ENCODE measurements around the gene MAPK11.
A peak's percentile ranks its signal among the peaks of the same experiment; 100 is the strongest.

MAPK11 gene

DNA sequence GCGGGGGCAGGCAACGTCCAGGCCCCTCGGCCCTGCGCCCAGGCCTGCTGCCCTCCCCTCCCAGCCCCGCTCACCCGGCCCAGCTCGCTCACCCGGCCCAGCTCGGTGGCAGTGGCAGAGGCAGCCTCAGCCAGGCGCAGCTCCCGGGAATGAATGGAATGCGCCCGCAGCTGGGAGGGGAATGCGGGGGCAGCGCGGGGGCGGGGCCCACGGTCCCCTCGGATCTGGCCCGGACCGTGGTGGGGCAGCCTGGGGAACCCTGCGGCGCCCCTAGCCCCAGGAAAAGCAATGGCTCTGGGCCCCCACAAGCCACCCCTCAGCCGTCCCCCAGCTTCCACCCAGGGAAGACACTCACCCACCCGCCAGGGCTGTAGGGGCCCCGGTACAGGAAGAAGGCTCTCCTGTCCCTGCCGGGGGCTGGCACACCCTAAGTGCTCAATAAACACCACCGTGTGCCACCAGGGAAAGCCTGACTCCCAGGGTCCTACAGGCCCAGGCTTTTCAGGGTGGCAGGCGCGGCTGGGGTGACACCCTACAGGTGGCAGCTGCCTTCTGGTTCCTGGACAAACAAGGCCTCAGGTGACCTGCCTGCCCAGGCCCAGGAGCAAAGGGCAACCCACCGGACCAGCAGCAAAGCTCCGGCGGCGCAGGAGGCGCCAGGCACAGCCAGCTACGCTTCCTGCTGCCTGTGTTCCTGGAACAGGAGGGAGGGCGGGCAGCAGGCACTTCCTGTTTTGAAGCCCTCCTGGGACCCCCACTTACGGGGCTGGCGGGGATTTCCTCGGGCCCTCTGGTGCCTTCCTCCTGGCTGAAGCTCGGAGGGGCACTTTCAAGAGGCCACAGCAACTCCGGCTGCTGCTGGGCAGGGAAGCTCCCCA lies 23.5 kb upstream of the MAPK11 start:
- peak; percentile 69 for DNase-seq (ENCODE audit: low read depth)
- TF ChIP-seq, protein P1, sequence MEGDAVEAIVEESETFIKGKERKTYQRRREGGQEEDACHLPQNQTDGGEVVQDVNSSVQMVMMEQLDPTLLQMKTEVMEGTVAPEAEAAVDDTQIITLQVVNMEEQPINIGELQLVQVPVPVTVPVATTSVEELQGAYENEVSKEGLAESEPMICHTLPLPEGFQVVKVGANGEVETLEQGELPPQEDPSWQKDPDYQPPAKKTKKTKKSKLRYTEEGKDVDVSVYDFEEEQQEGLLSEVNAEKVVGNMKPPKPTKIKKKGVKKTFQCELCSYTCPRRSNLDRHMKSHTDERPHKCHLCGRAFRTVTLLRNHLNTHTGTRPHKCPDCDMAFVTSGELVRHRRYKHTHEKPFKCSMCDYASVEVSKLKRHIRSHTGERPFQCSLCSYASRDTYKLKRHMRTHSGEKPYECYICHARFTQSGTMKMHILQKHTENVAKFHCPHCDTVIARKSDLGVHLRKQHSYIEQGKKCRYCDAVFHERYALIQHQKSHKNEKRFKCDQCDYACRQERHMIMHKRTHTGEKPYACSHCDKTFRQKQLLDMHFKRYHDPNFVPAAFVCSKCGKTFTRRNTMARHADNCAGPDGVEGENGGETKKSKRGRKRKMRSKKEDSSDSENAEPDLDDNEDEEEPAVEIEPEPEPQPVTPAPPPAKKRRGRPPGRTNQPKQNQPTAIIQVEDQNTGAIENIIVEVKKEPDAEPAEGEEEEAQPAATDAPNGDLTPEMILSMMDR (IDR thresholded peaks at IDR 0.05; ENCODE audit: insufficient read depth, low read depth, low read length, missing control alignments) = no peak
- peak overlapping the region; percentile 8 for H3K4me3 ChIP-seq (ENCODE audit: low read length)

DNA sequence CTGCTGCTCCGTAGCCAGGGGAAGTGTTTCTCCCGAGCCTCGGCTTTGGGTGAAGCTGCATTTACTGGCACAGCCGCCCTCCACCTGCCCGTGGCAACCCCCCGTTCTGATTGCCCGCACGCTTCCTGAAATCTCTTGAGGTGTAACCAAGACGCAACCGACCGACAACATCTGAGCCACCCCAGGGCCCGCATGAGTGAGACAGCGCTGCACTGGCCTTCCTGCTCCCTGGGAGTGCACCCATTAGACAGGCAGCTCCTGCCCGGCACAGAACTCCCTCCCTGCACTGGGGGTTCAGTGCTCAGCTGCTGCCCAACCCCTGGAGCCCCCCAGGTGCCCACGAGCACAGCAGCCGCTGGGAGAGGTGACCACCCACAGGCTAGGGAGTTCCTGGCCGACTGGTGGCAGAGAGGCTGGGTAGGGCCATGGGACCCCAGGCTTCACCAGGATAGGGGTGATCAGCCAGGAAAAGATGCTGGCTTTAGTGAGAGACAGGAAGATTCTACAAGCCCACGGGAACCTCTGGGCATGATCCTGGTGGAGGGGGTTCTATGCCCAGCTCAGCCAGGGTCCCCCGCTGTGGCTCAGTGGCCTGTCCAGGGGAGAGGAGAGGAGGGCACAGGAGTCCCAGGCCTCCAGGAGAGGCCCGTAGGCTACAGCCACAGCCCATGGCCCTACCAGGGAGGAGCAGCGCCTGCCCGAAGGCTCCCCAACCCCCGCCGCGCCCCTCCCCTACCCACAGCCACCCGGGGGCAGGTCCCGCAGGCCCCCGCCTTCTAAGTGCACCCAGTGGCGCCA lies 22.7 kb upstream of the MAPK11 start:
- TF ChIP-seq, protein P1 (IDR thresholded peaks at IDR 0.05; ENCODE audit: insufficient read depth, low read depth, low read length, missing control alignments) = no peak
- DNase-seq (ENCODE audit: low read depth) = no peak
- peak overlapping the region; percentile 14 for H3K4me3 ChIP-seq (ENCODE audit: low read length)

DNA sequence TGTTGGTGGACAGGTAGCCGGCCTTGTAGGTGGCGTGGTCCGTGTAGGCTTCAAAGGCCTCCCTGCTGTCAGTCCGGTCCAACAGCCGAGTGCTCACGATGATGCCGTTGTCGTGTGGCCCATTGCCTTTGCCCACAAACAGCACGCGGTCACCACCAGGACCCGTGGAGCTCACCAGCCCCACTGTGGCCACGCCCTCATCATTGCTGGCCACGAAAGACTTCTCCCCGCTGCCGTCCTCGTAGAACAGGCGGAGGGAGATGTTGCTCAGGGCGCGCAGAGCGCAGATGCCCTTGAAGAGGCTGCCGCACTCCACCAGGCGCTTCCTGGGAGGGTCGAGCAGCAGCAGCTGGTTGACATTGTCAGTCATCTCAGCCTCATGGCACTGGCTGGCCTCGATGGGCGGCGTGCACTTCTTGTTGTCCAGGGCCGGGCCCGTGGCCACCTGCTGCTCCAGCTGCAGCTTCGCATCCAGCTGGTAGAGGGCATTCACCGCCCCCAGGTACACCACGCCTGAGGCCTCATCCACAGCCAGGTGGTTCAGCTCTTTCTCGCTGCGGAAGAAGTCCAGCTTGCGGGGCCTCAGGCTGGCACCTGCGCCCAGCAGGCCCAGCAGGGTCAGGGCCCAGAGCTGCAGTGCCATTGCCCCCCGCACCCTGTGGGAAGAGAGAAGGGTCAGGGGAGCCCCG lies 19.9 kb upstream of the MAPK11 start:
- TF ChIP-seq, protein P1 (IDR thresholded peaks at IDR 0.05; ENCODE audit: insufficient read depth, low read depth, low read length, missing control alignments) = no peak

DNA sequence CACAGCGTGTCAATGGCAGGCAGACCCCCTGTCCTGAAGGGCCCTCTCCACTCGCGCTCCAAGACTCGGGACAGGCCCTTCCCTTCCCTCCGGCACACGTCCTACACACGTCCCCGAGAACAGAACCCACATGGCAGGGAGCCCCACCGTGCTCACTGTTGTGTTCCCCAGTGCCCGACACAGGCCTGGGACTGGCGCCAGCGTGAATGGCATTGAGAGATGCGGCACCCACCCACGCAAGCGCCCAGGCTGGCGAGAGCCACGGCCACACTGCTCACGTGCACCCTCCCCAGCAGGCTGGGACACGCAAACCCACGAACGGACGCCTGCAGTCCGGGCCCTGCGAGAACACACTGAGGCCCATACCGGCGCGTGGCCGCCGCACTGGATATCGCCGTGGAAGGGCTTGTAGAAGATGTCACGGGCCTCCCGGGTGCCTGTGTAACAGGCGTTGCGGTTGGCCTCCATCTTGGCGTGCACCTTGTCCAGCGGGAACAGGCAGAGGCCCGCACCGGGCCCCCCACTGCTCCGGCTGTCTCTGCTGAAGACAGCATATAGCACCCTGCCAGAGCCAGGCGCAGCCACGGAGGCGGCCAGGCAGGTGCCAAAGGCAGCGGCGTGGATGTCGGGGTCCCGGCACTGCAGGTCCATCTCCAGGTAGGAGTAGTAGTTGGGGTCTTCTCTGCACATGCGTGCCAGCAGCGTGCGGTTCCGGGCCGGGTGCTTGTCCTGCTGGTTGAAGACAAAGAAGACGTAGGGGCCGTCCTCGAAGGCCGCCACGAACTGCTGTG lies 19.2 kb upstream of the MAPK11 start:
- no peak overlapping the region for H3K4me3 ChIP-seq (ENCODE audit: low read length)
- TF ChIP-seq, protein P1 (IDR thresholded peaks at IDR 0.05; ENCODE audit: insufficient read depth, low read depth, low read length, missing control alignments) = no peak
- DNase-seq (ENCODE audit: low read depth) = no peak

More for the DNA sequence above, 19.9 kb upstream of the MAPK11 start:
- no peak for DNase-seq (ENCODE audit: low read depth)
- no peak overlapping the region for H3K4me3 ChIP-seq (ENCODE audit: low read length)

DNA sequence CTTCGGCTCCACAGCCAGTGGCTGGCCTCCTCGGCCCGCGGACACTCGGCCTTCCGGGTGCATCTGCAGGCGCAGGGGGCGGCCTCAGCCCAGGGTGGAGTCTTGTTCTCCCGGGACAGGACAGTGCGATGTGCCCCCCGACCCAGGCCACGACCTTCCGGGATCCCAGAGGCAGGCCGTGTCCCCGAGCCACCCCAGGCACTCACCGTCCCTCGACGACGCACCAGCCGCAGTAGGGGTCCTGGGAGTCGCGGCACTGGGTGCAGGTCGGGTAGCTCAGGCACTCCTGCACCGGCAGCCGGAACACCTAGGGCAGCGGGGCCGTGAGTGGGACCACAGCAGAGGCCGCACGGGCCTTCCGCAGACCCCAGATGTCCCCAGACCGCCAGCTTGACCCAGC lies 17.6 kb upstream of the MAPK11 start:
- TF ChIP-seq, protein P1 (IDR thresholded peaks at IDR 0.05; ENCODE audit: insufficient read depth, low read depth, low read length, missing control alignments) = no peak
- no peak for DNase-seq (ENCODE audit: low read depth)
- no peak overlapping the region for H3K4me3 ChIP-seq (ENCODE audit: low read length)

DNA sequence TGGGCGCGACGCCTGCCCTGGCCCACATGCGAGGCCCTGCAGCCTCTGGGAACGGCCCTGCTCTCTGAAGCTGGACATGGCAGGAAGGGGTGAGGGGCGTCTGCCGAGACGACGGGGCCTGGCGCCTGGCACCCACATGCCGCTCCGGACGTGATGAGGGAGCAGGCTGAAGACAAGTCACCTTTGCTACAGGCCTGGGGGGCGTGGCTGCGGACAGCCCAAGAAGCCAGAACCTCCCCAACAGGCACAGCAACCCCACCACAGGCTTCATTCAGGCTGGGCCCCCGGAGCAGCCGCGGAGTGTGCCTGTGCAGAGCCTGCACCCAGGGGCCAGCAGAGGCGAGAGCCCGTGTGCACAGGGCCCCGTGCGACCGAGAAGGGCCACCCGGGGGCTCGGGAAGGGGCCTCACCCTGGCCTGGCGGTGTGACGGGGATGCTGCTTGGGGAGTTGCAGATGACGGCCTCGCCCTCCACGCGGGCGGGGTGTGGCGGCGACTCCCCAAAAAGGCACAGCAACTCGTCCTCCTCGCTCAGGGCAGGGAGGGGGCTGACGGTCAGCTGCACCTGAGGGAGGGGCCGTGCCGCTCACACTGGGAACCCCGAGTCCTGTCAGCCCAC lies 16.6 kb upstream of the MAPK11 start:
- no peak for DNase-seq (ENCODE audit: low read depth)
- TF ChIP-seq, protein P1 (IDR thresholded peaks at IDR 0.05; ENCODE audit: insufficient read depth, low read depth, low read length, missing control alignments) = no peak
- no peak overlapping the region for H3K4me3 ChIP-seq (ENCODE audit: low read length)
